K562 (cell line): ENCODE measurements around the gene NELFE. TPM values are rescaled to one million over a fixed set of nuclear protein-coding genes. Genes with fewer than 3 reads are reported as not detected.

Experiments used
- CCAR2 ChIP-seq: fragments of 200-400 bp; formaldehyde crosslinking; IDR thresholded peaks from 2 replicates; pipeline ENCODE4 v1.6.1; 2017; ENCODE audit warnings: mild to moderate bottlenecking, low read depth, low read length
- CTBP1 ChIP-seq: fragments of 450-650 bp; IDR thresholded peaks from 2 replicates; pipeline ENCODE4 v1.6.1; 2016; ENCODE audit warnings: borderline replicate concordance
- CTCFL ChIP-seq: IDR thresholded peaks from 2 replicates; pipeline ENCODE4 v1.6.1; 2011; ENCODE audit warnings: borderline replicate concordance, low read depth, mild to moderate bottlenecking, moderate library complexity, low read length; ENCODE audit not compliant: insufficient read depth, poor library complexity, severe bottlenecking
- EGR1 ChIP-seq: fragments of 450-650 bp; conservative IDR thresholded peaks from 2 replicates; pipeline ENCODE4 v1.6.1; 2017; ENCODE audit warnings: mild to moderate bottlenecking
- FOXK1 ChIP-seq: sonication (generic); formaldehyde crosslinking; IDR thresholded peaks from 2 replicates; pipeline ENCODE4 v1.8.0; 2022; ENCODE audit warnings: missing genetic modification reagents, mild to moderate bottlenecking, borderline replicate concordance
- HMGN3 ChIP-seq: IDR thresholded peaks from 2 replicates; pipeline ENCODE4 v1.6.1; 2011; ENCODE audit warnings: borderline replicate concordance, low read depth, mild to moderate bottlenecking, mixed read lengths, low read length; ENCODE audit not compliant: insufficient read length; ENCODE audit errors: extremely low read depth
- IFI16 ChIP-seq: fragments of 250-450 bp; sonication (Bioruptor Pico); IDR thresholded peaks from 2 replicates; pipeline ENCODE4 v2.1.2; 2022; ENCODE audit warnings: mild to moderate bottlenecking, inconsistent platforms
- IRF2 ChIP-seq: sonication (generic); formaldehyde crosslinking; IDR thresholded peaks from 2 replicates; pipeline ENCODE4 v1.8.1; 2022; ENCODE audit warnings: mild to moderate bottlenecking, missing genetic modification reagents
- RBM25 ChIP-seq: fragments of 200-400 bp; formaldehyde crosslinking; IDR thresholded peaks from 2 replicates; pipeline ENCODE4 v1.6.1; 2018; ENCODE audit warnings: low read length, low read depth, moderate library complexity; ENCODE audit not compliant: severe bottlenecking
- SNIP1 ChIP-seq: fragments of 450-650 bp; IDR thresholded peaks from 2 replicates; pipeline ENCODE4 v1.7.1; 2017; ENCODE audit warnings: low read depth, mild to moderate bottlenecking
- ZBTB11 ChIP-seq, 3 experiments: fragments of 200-800 bp in 1 of 3; fragments of 250-450 bp in 1 of 3; fragments of 450-650 bp in 1 of 3; sonication (Bioruptor Pico) in 1 of 3; sonication (Bioruptor generic) in 1 of 3; formaldehyde crosslinking in 1 of 3; IDR thresholded peaks; 2 replicates each; pipeline versions ENCODE4 v1.6.1 to v1.8.0; 2016 to 2022; ENCODE audit warnings: mild to moderate bottlenecking in 2 of 3, missing genetic modification characterization in 2 of 3, missing compliant biosample characterization in 1 of 3, moderate library complexity in 1 of 3
- ZFPM2 ChIP-seq: fragments of 250-450 bp; sonication (Bioruptor Pico); IDR thresholded peaks from 2 replicates; pipeline ENCODE4 v1.5.1; 2022; ENCODE audit warnings: mild to moderate bottlenecking
- polyA plus RNA-seq, 8 experiments: library from polyadenylated mRNA; depleted of rRNA in 4 of 8; stranded (reverse) in 5 of 8; unstranded in 3 of 8; fragments of >200 nt; fragmentation: Nextera tagmentation in 2 of 8; fragmentation: Illumina TruSeq in 1 of 8; extraction: Ambion mirVana in 2 of 8; extraction: Trizol in 1 of 8; gene quantifications; 2 replicates each; pipeline versions ENCODE4 v1.2.1 to v1.2.3, GENCODE V29; 2011 to 2014; ENCODE audit warnings: inconsistent platforms in 1 of 8, missing spikeins in 1 of 8
- total RNA-seq, 7 experiments: library from RNA; depleted of rRNA in 6 of 7; stranded (reverse); fragments of >200 nt in 6 of 7; fragmentation: Illumina TruSeq in 2 of 7; extraction: Trizol in 2 of 7; gene quantifications; 2 replicates each; pipeline versions ENCODE4 v1.2.1 to v1.2.3, GENCODE V29; 2011 to 2021; ENCODE audit warnings: low replicate concordance in 1 of 7
- TF ChIP-seq, protein P1 (sequence below): sonication (generic); formaldehyde crosslinking; IDR thresholded peaks from 2 replicates; pipeline ENCODE4 v1.8.0; 2022; ENCODE audit warnings: mild to moderate bottlenecking, missing genetic modification reagents
- TF ChIP-seq, protein P2 (sequence below): fragments of 450-650 bp; IDR thresholded peaks from 2 replicates; pipeline ENCODE4 v1.6.1; 2016; ENCODE audit warnings: low read depth, mild to moderate bottlenecking, moderate library complexity

NELFE gene
- total and polyA plus RNA-seq, 9 of the 15 experiments (the other 6 are each of a cell fraction or from before 2014, with no cell fraction given): 15.2 to 157 (median 91.5) TPM

DNA sequence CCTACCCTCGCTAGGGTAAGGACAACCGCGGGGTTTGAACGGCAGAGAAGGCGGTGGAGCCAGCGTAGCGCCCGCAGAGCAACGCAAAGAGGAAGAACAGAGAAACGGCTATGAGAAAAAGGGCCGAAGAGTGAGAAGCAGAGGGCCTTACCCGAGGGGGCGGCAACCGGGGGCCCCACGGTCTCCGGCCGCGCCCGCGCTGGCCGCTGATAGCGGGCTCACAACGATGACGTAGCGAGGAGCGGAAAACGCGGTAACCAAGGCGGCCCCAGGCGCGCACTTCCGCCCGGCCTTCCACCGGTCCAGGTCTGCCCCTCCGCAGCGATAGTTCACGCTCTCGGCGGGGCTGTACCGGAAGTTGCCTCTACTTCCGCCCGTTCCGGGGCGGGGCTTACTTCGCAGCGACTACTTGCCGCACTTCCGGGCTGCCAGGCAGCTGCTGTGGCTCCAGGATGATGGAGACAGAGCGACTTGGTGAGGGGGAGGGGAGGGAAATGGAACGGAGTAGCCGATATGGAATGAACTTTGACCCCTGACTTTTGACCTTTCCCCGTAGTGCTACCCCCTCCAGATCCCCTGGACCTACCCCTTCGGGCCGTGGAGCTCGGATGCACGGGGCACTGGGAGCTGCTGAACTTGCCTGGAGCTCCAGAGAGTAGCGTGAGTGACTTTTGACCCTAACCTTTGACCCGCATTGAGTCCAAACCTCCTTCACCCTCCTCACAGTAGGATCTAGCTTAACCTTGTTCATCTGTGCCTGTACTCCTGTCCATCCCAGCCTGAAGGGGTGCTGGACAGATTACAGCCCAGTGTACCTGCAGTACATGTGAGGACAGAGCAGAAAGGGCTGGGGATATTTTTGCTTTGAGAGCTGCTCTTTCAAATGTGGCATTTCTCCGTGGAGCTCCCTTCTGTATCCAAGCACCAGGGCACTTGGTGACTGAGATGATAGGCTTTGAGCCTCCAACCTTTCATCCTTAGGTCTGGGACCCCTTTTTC is at the start of gene NELFE, which contains the start of gene SKIC2 (continued):
- TF ChIP-seq CTCFL: no peak
- TF ChIP-seq, protein P1, sequence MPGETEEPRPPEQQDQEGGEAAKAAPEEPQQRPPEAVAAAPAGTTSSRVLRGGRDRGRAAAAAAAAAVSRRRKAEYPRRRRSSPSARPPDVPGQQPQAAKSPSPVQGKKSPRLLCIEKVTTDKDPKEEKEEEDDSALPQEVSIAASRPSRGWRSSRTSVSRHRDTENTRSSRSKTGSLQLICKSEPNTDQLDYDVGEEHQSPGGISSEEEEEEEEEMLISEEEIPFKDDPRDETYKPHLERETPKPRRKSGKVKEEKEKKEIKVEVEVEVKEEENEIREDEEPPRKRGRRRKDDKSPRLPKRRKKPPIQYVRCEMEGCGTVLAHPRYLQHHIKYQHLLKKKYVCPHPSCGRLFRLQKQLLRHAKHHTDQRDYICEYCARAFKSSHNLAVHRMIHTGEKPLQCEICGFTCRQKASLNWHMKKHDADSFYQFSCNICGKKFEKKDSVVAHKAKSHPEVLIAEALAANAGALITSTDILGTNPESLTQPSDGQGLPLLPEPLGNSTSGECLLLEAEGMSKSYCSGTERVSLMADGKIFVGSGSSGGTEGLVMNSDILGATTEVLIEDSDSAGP (CRISPR knock-in tag): no peak
- no peak for TF ChIP-seq SNIP1
- TF ChIP-seq ZBTB11 (CRISPR knock-in tag; IDR thresholded peaks at IDR 0.05): peak in 1 of 3 experiments; percentile 94; a peak in 2 of 6 replicates
- no peak for TF ChIP-seq IRF2
- TF ChIP-seq RBM25: no peak
- TF ChIP-seq ZFPM2 (CRISPR knock-in tag): 0 out of 2 replicates have a peak, but pooled peaks have one; percentile 82
- peak; percentile 21; the same call in 1 of the 2 replicates for TF ChIP-seq FOXK1 (CRISPR knock-in tag)
- TF ChIP-seq EGR1: peak; percentile 68; the same call in 1 of the 2 replicates
- TF ChIP-seq, protein P2, sequence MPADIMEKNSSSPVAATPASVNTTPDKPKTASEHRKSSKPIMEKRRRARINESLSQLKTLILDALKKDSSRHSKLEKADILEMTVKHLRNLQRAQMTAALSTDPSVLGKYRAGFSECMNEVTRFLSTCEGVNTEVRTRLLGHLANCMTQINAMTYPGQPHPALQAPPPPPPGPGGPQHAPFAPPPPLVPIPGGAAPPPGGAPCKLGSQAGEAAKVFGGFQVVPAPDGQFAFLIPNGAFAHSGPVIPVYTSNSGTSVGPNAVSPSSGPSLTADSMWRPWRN: no peak
- 0 out of 2 replicates have a peak, but pooled peaks have one; percentile 46 for TF ChIP-seq IFI16 (CRISPR knock-in tag)
- peak; percentile 86 for TF ChIP-seq CTBP1
- TF ChIP-seq HMGN3: peak; percentile 93
- no peak for TF ChIP-seq CCAR2
